DMS114 treated with DMSO at 0.1 percent for 48 hours (cell line): ENCODE results near the gene ENDOG.
"Not testable (repeated sequence)": the region's sequence is repeated elsewhere in the genome, so short reads cannot be mapped to it uniquely, and the experiment has no call there.

Experiments used
- DNase-seq: peaks from one replicate; lab custom pipeline; 2025; ENCODE audit not compliant: unreplicated experiment; lab: John Stamatoyannopoulos, UW

Gene ENDOG

DNA sequence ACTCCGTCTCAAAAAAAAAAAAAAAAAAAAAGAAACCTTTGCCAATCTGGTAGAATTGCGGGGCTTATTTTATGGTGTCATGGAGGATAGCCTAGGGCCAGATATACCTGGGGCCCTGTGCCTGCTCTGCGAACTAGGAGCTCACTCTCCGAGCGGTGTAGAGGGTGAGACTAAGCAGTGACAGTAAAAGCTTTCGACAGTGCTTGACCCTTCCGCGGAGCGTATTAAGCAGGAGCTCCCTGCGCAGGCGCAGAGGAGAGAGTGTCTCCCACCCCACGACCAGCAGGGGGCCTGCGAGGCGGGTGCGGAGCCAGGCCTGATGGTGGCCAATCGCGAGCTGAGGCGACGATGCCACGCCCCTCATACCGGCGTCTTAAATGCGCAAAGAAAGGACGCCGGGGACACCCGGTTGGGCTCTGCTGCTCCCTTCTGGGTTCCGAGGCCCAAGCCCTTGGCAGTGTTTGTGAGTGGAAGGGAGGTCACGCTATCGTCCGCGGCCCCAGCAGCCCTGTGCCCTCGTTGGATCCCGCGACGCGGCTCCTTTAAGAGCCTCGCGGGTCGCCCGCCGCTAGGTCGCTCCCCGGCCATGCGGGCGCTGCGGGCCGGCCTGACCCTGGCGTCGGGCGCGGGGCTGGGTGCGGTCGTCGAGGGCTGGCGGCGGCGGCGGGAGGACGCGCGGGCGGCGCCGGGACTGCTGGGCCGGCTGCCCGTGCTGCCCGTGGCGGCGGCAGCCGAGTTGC, at the start of gene ENDOG:
Gene ENDOG, plus strand, starts transcription at position 402 of the 740 bp plus-strand sequence. Its CDS starts 185 bp downstream, at position 587.
- peak; percentile 87 for DNase-seq

DNA sequence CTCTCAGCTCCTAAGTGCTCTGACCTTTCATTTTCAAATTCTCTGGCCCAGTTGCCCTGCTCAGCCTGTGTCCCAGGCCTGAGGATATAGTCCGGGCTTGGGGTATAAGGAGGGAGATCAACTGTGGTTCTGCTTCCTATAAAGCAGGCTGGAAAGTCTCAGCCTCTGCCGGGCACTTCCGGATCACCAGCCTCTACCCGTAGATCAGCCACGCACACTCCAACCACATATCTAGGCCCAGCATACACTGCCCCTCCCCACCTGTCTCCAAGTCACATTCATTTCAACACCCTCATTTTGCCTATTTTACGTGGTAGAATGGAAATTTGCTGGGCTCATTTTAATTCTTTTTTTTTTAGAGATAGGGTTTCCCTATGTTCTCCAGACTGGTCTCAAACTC, 49.7 kb upstream of the ENDOG start:
- no peak for DNase-seq

DNA sequence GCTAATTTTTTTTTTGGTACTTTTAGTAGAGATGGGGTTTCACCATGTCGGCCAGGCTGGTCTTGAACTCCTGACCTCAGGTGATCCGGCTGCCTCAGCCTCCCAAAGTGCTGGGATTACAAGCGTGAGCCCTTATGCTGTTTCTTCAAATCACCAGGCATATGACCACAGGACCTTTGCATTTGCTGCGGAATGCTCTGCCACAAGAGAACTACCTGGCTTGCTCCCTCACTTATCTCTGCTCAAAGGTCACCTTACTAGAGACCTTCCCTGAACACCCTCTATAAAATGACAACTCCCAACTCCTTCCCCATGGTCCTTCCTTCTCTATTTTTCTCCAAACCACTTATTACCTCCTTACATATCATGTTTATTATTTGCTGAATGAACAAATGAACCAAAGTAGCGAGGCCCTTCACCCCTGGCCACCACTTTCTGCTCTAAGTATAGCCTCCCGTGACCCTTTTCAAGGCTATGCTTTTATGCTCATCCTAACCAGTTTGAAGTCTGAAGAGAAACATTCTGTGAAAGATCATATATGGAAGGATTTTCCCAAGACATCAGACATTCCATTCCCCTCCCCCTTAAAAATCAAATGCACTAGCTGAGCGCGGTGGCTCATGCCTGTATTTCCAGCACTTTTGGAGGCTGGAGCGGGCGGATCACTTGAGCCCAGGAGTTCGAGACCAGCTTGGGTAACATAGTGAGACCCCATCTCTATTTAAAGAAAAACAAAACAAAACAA, 47.8 kb upstream of the ENDOG start:
- DNase-seq, result no peak

DNA sequence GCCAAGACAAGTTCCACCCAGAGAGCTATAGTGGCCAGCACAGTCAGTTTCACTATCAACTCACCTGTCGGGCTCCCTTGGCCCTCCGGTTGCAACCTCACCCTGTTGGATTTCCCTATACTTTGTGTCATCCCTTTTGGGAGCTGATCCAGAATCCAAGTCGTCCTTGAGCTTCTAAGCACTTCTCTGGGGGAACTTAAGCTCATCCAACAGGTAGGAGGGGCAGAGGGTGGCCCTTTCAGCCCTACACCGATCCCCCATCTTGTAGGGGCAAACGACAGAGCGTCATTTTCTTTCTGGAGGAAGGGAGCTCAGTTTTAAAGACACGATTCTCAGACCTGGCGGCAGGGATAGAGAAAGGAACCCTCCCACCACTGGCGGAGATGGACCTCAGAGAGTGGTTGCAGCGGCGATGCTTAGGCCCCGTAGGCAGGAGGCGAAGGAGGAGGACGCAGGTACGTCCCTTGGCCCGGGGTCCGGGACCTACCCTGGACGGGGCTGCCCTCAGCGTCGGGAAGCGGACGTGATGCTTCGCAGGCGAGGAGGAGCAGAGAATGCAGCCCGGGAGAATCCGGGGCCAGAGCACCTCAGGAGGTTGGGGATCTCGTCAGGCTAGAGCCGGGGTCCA, 47.1 kb upstream of the ENDOG start:
- DNase-seq, result no peak

DNA sequence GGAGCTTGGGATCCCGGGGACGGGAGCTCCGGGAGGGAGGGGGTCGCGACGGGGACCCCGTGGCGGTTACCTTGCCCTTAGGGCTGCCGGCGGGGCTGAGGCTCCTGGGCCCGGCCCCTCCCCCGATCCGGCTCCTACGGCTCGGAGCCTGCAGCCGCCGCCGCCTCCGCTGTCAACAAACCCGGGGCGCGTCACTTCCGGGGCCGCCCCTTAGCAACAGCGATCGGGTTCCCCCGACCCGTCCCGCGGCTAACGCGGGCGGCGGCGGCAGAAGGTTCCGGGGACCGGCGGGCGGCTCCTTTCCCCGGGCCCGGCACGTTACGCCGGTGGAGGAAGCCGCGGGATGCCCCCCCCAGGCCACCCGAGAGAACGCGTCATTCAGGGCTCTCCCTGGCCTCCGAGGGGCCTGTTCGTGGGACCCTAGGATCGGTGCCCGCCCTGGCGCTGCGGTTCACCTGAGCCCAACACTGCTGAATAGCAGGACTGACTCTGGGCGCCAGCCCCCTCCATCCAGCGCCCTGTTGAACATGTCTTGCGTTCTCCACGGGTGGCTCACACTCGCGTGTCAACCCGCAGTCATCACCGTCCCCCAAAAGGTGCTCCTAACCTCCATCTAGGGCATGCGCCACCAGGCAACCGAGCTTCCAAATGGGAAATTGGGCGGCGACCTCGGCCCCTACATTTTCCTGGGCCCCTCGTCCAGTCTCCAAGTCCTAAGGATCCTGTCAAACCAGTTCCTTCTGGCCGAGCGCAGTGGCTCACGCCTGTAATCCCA, 46.4 kb upstream of the ENDOG start, which contains the start of gene ZER1:
Gene ZER1, minus strand, starts transcription at position 183 of the 775 bp plus-strand sequence. CDS start 16,362 bp downstream, outside the sequence.
- peak; percentile 76 for DNase-seq

DNA sequence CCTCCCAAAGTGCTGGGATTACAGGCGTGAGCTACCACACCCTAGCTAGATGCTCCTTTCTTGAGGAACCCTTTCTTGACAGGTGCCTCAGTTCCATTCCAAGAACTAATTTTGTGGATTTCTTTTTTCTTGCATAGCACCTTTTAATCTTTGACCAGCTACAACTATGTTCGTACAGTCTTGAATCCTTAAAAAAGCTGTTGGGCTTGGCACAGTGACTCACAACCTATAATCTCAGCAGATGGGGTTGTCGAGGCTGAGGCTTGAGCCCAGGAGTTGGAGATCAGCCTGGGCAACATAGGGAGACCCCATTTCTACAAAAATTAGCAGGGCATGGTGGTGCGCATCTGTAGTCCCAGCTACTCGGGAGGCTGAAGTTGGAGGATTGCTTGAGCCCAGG, 45.3 kb upstream of the ENDOG start:
- no peak for DNase-seq

DNA sequence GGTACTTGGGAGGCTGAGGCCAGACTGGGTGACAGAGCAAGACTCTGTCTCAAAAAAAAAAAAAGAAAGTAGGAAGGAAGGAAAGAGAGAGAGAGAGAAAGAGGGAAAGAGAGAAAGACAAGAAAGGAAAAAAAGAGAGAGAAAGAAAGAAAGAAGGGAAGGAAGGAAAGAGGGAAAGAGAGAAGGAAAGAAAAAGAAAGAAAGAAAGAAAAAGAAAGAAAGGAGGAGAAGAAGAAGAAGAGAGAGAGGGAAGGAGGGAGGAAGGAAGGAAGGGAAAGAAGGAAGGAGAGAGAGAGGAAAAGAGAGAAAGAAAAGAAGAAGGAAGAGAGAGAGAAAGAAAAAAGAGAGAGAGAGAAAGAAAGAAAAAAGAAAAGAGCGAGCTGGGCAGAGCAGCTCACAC, 43.5 kb upstream of the ENDOG start:
- no peak for DNase-seq

DNA sequence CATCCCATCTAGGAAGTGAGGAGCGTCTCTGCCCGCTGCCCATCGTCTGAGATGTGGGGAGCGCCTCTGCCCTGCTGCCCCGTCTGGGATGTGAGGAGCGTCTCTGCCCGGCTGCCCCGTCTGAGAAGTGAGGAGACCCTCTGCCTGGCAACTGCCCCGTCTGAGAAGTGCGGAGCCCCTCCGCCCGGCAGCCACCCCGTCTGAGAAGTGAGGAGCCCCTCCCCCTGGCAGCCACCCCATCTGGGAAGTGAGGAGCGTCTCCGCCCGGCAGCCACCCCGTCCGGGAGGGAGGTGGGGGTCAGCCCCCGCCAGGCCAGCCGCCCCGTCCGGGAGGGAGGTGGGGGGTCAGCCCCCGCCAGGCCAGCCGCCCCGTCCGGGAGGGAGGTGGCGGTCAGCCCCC, 38.2 kb upstream of the ENDOG start:
- not testable (repeated sequence) for DNase-seq

DNA sequence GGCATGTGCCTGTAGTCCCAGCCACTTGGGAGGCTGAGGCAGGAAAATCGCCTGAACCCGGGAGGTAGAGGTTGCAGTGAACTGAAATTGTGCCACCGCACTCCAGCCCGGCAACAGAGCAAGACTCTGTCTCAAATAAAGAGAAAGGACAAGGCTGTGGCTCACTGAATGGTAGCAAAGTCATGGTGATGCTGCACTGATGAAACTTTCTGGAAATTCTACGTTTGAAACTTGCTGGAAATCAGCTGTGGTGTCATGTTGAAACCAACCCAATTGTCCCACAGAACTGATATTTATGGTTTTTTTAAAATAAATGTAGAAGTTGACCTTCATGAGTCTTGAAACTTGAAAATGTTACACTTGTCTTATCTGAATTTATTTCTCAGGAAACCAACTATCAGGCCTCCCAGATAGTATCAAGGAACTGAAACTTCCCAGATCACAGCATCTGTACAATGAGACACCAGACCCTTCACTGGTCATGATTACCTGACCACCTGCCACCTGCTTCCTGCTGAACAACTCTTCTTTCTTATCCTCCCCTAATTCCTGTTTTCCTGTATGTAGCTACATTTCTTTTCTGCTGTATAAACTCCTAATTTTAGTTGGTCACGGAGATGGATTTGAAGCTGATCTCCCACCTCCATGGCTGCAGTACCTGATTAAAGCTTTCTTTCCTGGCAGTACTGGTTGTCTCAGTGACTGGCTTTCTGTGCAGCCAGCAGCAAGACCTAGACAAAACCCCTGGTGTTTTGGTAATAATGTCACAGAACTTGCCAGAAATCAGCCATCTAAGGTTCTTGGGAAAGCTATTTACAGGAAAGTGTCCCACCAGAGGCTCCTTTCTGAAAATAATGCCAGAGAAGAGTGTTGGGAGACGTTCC, 36.9 kb upstream of the ENDOG start:
- no peak for DNase-seq

DNA sequence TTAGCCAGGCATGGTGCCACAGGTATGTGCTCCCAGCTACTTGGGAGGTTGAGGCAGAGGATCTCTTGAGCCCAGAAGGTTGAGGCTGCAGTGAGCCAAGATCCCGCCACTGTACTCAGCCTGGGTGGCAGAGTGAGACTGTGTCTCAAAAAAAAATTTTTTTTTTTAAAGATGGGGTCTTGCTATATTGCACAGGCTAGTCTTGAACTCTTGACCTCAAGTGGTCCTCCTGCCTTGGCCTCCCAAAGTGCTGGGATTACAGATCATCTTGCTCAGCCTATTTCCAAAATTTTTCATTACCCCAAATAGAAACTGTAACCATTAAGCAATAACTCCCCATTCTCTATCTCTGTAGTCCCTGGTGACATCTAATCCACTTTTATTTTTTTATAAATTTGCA, 35.6 kb upstream of the ENDOG start:
- DNase-seq, result no peak

DNA sequence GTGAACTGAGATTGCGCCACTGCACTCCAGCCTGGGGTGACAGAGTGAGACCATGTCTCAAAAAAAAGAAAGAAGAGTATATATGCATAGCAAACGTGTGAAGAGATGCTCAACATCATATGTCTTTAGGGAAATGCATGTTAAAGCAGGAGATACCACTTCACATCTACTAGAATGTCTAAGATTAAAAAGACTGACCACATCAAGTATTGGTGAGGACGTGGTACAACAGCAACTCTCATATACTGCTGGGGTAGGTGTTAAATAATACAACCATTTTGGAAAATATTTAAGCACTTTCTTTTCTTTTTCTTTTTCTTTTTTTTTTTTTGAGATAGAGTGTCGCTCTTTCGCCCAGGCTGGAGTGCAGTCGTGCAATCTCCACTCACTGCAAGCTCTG, 32.9 kb upstream of the ENDOG start:
- no peak for DNase-seq

DNA sequence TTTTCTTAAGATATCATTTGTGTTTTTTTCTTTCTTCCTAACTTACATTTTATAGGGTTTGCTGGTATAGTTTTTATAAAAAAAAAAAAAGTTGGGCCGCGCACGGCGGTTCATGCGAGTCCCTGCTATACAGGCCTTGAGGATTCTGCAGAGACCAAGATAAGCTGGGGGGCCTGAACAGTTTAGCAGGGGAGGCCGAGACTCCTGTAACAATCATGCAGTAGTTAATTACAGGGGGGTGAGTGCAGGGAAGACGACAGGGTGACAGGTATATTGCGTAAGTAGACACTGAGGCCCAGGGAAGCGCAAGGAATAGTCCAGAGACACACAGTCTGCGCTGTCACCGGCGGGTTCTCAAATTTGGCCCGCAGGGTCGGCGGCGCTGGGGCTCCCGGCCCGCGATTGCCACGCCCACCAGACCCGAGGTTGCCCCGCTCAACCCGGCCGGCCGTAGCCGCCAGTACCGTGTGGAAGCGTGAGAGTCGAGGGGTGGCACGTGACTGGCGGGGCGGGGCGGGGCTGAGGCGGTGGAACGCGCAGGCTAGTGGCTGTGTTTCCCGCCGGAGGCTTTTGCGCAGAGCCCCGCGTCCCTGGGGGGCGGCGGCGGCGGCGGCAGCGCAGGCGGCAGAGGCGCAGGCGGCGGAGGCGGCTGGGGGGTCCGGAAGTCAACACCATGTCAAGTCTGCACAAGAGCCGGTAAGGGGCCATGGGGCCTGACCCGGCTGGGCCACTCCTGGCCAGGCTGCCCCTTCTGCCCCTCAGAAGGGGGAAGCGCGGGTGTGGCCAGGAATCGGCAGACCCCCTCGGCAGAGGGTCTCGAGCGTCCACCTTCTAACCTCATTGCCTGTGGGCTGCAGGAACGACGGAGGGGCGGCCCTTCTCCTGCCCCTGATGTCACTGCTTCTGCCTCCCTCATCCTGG, 31.4 kb upstream of the ENDOG start, which contains the start of gene TBC1D13:
Gene TBC1D13, plus strand, starts transcription at position 573 of the 921 bp plus-strand sequence. Its CDS starts 101 bp downstream, at position 674.
- DNase-seq, result peak; percentile 76

DNA sequence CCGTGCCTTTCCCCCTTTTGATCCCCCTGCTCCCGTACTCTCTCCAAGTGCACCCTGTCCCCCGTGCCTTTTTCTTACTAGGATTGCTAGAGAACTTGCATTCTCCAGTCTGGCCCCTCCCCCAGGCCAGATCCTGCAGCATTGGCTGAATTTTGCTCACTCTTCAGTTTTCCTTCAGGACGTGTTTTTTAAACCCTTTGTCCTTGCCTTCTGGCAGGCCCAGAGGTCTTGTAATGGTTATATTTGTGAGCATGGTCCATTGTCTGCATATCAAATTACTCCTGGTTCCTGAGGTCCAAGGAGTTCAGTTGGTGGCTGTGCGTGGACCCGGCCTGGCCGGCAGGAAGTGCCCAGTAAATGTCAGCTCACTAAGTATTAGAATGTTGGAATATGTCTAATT, 30.6 kb upstream of the ENDOG start:
- no peak for DNase-seq

DNA sequence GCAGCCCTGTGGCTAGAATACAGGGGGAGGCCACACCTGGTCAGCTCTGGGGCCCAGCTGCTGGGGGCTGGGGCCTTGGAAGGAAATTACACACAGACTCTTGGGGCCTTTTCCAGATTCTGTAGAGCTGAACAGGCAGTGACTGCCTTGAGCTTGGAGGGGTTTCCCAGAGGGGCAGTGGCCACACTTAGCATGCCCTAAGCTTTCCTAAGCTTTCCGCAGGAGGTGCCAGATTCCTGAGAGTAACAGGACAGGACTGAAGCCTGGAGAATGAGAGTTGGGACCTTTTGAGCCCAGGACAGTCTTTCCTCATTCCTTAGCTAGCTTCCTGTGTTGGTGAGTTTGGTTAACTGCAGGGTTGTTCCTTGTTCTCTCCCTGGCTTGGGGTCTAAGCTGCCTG, 29.9 kb upstream of the ENDOG start:
- DNase-seq, result no peak

DNA sequence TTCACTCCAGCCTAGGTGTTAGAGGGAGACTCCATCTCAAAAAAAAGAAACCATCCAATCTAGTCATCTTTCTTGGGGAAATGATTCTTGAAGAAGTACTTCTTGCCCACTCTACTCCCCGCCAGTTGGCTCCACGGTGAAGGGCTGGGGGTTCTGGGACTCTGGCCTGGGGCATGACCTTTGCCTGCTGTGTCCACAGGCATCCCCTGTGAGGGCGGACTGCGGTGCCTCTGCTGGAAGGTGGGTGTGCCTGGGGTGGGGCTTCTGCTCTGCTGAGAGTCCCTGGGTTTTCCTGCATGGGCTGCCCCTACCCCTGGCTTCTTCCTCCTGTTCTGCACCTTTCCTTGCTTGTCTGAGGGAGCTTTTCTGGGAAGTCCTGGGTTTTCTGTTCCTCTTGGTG, 27.8 kb upstream of the ENDOG start:
- no peak for DNase-seq

DNA sequence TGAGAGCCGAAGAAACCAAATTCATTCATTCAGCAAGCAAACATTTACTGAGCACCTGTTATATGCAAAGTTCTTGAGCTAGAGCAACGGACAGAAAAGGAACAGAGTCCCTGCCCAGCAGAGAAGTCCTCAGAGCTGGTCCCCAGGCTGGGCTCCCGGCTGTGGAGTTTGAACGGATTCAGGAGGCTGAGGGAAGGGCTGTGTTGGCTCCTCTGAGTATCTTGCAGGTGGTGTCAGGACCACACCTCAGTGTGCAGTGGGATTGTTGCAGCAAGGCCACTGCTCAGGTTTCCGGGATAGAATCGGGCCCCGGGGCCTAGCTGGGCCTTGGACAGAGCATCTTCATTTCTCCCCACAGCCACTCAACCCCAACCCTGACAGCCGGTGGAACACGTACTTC, 26.2 kb upstream of the ENDOG start:
- no peak for DNase-seq

DNA sequence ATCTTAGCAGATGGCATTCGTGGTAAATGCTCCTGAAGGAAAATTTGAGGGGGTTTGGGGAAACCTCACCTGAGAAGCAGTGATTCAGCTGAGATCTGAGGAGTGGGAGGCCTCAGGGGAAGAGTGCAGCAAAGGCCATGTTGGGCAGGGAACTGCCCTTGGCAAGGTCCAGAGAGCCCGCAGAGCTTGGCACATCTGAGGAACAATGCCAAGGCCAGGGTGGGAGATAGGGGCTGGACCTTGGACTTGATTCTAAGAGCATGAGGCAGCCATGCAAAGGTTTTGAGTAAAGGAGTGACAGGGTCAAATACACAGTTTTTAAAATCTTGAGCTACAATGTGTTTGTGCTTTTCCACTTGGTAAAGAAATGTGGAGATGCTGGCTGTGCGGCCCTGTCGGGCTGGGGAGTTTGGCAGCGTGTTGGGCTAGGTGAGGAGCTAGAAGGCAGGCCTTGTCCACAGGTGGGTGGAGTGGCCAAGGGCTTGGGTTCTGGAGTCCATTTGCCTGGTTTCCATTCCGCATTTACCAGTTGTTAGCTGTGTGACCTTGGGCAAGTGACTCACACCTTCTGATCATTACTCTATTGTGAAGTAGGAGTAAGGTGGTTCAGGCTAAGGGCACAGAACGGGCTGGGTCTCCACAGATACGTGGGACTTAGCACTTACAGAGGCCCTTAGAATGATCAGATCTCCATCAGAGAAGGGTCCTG, 25.2 kb upstream of the ENDOG start:
- DNase-seq, result no peak

DNA sequence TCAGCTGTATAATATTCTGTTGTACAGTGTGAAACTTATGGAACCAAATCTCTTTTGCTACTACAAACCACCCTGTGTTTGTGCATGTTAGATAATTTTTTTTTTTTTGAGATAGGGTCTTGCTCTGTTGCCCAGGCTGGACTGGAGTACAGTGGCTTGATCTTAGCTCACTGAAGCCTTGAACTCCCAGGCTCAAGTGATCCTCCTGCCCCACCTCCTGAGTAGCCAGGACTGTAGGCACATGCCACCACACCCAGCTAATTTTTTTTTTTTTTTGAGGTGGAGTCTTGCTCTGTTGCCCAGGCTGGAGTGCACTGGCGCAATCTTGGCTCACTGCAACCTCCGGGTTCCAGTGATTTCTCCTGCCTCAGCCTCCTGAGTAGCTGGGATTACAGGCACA, 23.3 kb upstream of the ENDOG start:
- DNase-seq, result not testable (repeated sequence)
